Neuronal stem cell (in vitro differentiated cells): Measurements from ENCODE around the gene OBSCN.

ENCODE experiments used
- DNase-seq: peaks from one replicate; pipeline ENCODE4 v3.0.0-alpha.2; 2013; ENCODE audit warnings: low spot score
- H2AFZ ChIP-seq: one replicate; pipeline ENCODE4 v1.6.1; 2013; ENCODE audit warnings: mild to moderate bottlenecking, low read length, inconsistent platforms
- H2AK5ac ChIP-seq: 2 replicates; pipeline ENCODE4 v1.6.1; 2013; ENCODE audit warnings: low read depth, mild to moderate bottlenecking, inconsistent platforms, low read length, moderate library complexity, mixed read lengths
- H2BK120ac ChIP-seq: 2 replicates; pipeline ENCODE4 v1.6.1; 2013; ENCODE audit warnings: low read depth, mild to moderate bottlenecking, inconsistent platforms, low read length, moderate library complexity, mixed read lengths
- H2BK12ac ChIP-seq: one replicate; pipeline ENCODE4 v1.6.1; 2013; ENCODE audit warnings: low read length, inconsistent platforms
- H2BK15ac ChIP-seq: 2 replicates; pipeline ENCODE4 v1.6.1; 2013; ENCODE audit warnings: mild to moderate bottlenecking, low read length, inconsistent platforms, mixed read lengths
- H2BK5ac ChIP-seq: one replicate; pipeline ENCODE4 v1.6.1; 2013; ENCODE audit warnings: inconsistent platforms, mild to moderate bottlenecking, low read length, moderate library complexity
- H3K14ac ChIP-seq: one replicate; pipeline ENCODE4 v1.6.1; 2013; ENCODE audit warnings: low read length, inconsistent platforms
- H3K18ac ChIP-seq: 2 replicates; pipeline ENCODE4 v1.6.1; 2013; ENCODE audit warnings: low read length, inconsistent platforms
- H3K23ac ChIP-seq: 2 replicates; pipeline ENCODE4 v1.6.1; 2013; ENCODE audit warnings: low read depth, mild to moderate bottlenecking, mixed read lengths, low read length, inconsistent platforms; ENCODE audit not compliant: poor library complexity
- H3K27ac ChIP-seq: replicated peaks from 3 replicates; pipeline ENCODE4 v1.5.1; 2013; ENCODE audit warnings: low read length, inconsistent platforms
- H3K27me3 ChIP-seq, 3 experiments: 2 replicates each; pipeline ENCODE4 v1.6.1; 2013; ENCODE audit warnings: low read length in 3 of 3, mild to moderate bottlenecking in 2 of 3, inconsistent platforms in 1 of 3, low read depth in 1 of 3, mixed read lengths in 1 of 3, moderate library complexity in 1 of 3; ENCODE audit not compliant: control insufficient read depth in 3 of 3, insufficient read depth in 3 of 3
- H3K36me3 ChIP-seq, 2 donors: replicated peaks in 1 of 2; 2 replicates each; pipeline ENCODE4 v1.6.1; 2013; ENCODE audit warnings: low read length in 2 of 2; ENCODE audit not compliant: control insufficient read depth in 2 of 2, insufficient read depth in 2 of 2
- H3K4ac ChIP-seq: 2 replicates; pipeline ENCODE4 v1.6.1; 2013; ENCODE audit warnings: inconsistent platforms, mild to moderate bottlenecking, low read length, moderate library complexity
- H3K4me1 ChIP-seq, 2 donors: 1 replicate in 1 of 2; 2 replicates in 1 of 2; pipeline ENCODE4 v1.6.1; 2013; ENCODE audit warnings: low read length in 2 of 2, low read depth in 1 of 2; ENCODE audit not compliant: control insufficient read depth in 2 of 2, insufficient read depth in 1 of 2
- H3K4me2 ChIP-seq: one replicate; pipeline ENCODE4 v1.6.1; 2013; ENCODE audit warnings: mild to moderate bottlenecking, low read length, inconsistent platforms; ENCODE audit not compliant: insufficient read depth, poor library complexity, severe bottlenecking
- H3K4me3 ChIP-seq, 2 donors: 2 replicates each; pipeline ENCODE4 v1.5.1; 2013; ENCODE audit warnings: low read length in 2 of 2, mild to moderate bottlenecking in 2 of 2, inconsistent platforms in 1 of 2, moderate library complexity in 1 of 2
- H3K79me1 ChIP-seq: one replicate; pipeline ENCODE4 v1.6.1; 2013; ENCODE audit warnings: low read depth, mild to moderate bottlenecking, inconsistent platforms, low read length, moderate library complexity
- H3K9ac ChIP-seq: one replicate; pipeline ENCODE4 v1.6.1; 2013; ENCODE audit warnings: mild to moderate bottlenecking, low read depth, low read length, inconsistent platforms; ENCODE audit not compliant: poor library complexity
- H3K9me3 ChIP-seq, 2 donors: replicated peaks in 1 of 2; 2 replicates each; pipeline versions ENCODE3 to v1.6.1; 2013; ENCODE audit warnings: low read length in 2 of 2, mild to moderate bottlenecking in 2 of 2, inconsistent platforms in 1 of 2, low read depth in 1 of 2, mixed read lengths in 1 of 2, moderate library complexity in 1 of 2; ENCODE audit not compliant: control insufficient read depth in 2 of 2, insufficient read depth in 1 of 2
- H4K8ac ChIP-seq: one replicate; pipeline ENCODE4 v1.6.1; 2013; ENCODE audit warnings: low read depth, mild to moderate bottlenecking, inconsistent platforms, low read length, moderate library complexity
- H4K91ac ChIP-seq: one replicate; pipeline ENCODE4 v1.6.1; 2013; ENCODE audit warnings: low read length, low read depth, mild to moderate bottlenecking, inconsistent platforms; ENCODE audit not compliant: poor library complexity
- WGBS, 2 donors: extraction: QIAGEN DNeasy Blood & Tissue Kit; methylation state at CpG; one replicate each; pipeline ENCODE4 v1.1.7; 2013; ENCODE audit warnings: missing lambda C conversion rate in 2 of 2, mixed read lengths in 1 of 2; ENCODE audit not compliant: insufficient read length in 2 of 2, insufficient replicate concordance in 1 of 2; ENCODE audit errors: extremely low coverage in 2 of 2; 5-methylcytosine and 5-hydroxymethylcytosine counted together

OBSCN gene

GRCh38 chr1:228374711-228375577, 167.1 kb downstream of the OBSCN start:
- no peak for DNase-seq
- Histone ChIP-seq H2BK120ac (no peak overlapping the region), H3K9ac (no peak overlapping the region), H3K36me3 (no peaks in the 10 kb centered on the region), H2AK5ac (peak overlapping the region; percentile 56), H3K4me2 (no peak overlapping the region), H2AFZ (no peak overlapping the region), H3K14ac (peak overlapping the region; percentile 94), H2BK15ac (peak overlapping the region; percentile 26), H4K91ac (no peak overlapping the region), H3K18ac (no peak overlapping the region), H2BK5ac (peak overlapping the region; percentile 75), H3K4me1 (peaks cover 0 to 8% of the 10 kb centered on the region in 2 donors), H2BK12ac (peak overlapping the region; percentile 41), H3K23ac (peak overlapping the region; percentile 91), H3K79me1 (peaks cover 4% of the 10 kb centered on the region), H3K27ac (no peak overlapping the region), H3K27me3 (peaks cover 0 to 14% (median 13%) of the 10 kb centered on the region in 3 experiments), H3K4me3 (no peak overlapping the region), H3K9me3 (no peaks in the 10 kb centered on the region), H3K4ac (no peak overlapping the region), H4K8ac (no peak overlapping the region)
- no CpG with 5 or more reads among the region's 25 CpGs for WGBS, 2 donors

- no peak overlapping the region for H3K9ac ChIP-seq
- no peak overlapping the region for H4K8ac ChIP-seq
- no peak for DNase-seq
- no peak overlapping the region for H2BK120ac ChIP-seq
- no CpG with 5 or more reads among the region's 22 CpGs for WGBS, 2 donors
- H3K14ac ChIP-seq = peak overlapping the region; percentile 8
- no peak overlapping the region for H3K27ac ChIP-seq
- peak overlapping the region; percentile 75 for H2BK5ac ChIP-seq
- H3K18ac ChIP-seq = peak overlapping the region; percentile 76
- H4K91ac ChIP-seq = no peak overlapping the region
- H3K4me3 ChIP-seq = no peak overlapping the region
- H3K27me3 ChIP-seq = peaks cover 0 to 17% (median 15%) of the 10 kb centered on the region in 3 experiments
- no peaks in the 10 kb centered on the region for H3K36me3 ChIP-seq
- no peak overlapping the region for H3K4me2 ChIP-seq
- H3K9me3 ChIP-seq = no peaks in the 10 kb centered on the region
- peak overlapping the region; percentile 55 for H3K23ac ChIP-seq
- no peak overlapping the region for H3K4ac ChIP-seq
- peaks cover 4% of the 10 kb centered on the region for H3K79me1 ChIP-seq
- peaks cover 0 to 8% of the 10 kb centered on the region in 2 donors for H3K4me1 ChIP-seq
- H2BK15ac ChIP-seq = peak overlapping the region; percentile 49
- no peak overlapping the region for H2AFZ ChIP-seq
- H2BK12ac ChIP-seq = no peak overlapping the region
- H2AK5ac ChIP-seq = no peak overlapping the region
These were observed 167.9 kb downstream of the OBSCN start for GRCh38 chr1:228375578-228376261.

- Histone ChIP-seq H3K4me3 (no peak overlapping the region), H3K27me3 (peaks cover 0 to 17% (median 15%) of the 10 kb centered on the region in 3 experiments), H3K9me3 (no peaks in the 10 kb centered on the region), H3K23ac (peak overlapping the region; percentile 55), H2BK15ac (peak overlapping the region; percentile 49), H3K79me1 (peaks cover 4% of the 10 kb centered on the region), H2AFZ (no peak overlapping the region), H3K36me3 (no peaks in the 10 kb centered on the region), H3K18ac (no peak overlapping the region), H3K4ac (no peak overlapping the region), H3K4me2 (no peak overlapping the region), H2BK5ac (peak overlapping the region; percentile 75), H2AK5ac (no peak overlapping the region), H2BK12ac (no peak overlapping the region), H2BK120ac (no peak overlapping the region), H3K27ac (no peak overlapping the region), H3K9ac (no peak overlapping the region), H3K4me1 (peaks cover 0 to 8% of the 10 kb centered on the region in 2 donors), H4K91ac (no peak overlapping the region), H3K14ac (peak overlapping the region; percentile 8), H4K8ac (no peak overlapping the region)
- no CpG with 5 or more reads among the region's 3 CpGs for WGBS, 2 donors
- no peak for DNase-seq
These were observed 168.4 kb downstream of the OBSCN start for GRCh38 chr1:228376262-228376628.
